Gastrocnemius medialis (tissue), 4 donors: Measurements from ENCODE around the gene TLX2.

Experiments
- POLR2A ChIP-seq, 2 donors: fragments of 450-650 bp; IDR thresholded peaks; one replicate each; pipeline ENCODE4 v1.6.1; 2017; ENCODE audit warnings: antibody characterized with exemption in 2 of 2, mild to moderate bottlenecking in 2 of 2, moderate library complexity in 2 of 2
- TF ChIP-seq, protein P1 (sequence below), 5 experiments: fragments of 450-650 bp in 3 of 5; fragments of 200-600 bp in 2 of 5; sonication (generic) in 2 of 5; IDR thresholded peaks in 4 of 5; conservative IDR thresholded peaks in 1 of 5; 1 replicate in 4 of 5; 2 replicates in 1 of 5; pipeline ENCODE4 v1.5.1; 2016 to 2019; ENCODE audit warnings: antibody characterized with exemption in 5 of 5, mild to moderate bottlenecking in 3 of 5, moderate library complexity in 3 of 5

DNA sequence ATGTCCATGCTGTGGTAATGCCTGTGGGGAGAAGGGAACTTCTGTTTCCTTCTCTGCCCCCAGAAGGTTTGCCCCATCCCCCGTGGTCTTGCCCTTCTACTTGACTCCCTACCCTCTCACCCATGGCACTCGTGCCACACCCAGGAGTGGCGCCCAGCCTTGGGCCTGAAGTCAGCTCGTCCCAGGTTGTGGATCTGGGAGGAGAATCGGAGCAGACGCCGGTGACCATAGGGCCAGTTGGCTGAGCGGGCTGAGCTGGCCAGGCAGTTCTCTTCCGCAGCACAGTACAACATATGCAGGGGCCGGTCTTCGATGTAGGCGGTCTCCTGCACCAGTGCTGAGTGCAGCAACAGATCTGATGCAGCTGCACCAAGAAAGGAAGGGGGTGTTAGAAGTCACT lies 20.2 kb downstream of the TLX2 start:
- TF ChIP-seq, protein P1, sequence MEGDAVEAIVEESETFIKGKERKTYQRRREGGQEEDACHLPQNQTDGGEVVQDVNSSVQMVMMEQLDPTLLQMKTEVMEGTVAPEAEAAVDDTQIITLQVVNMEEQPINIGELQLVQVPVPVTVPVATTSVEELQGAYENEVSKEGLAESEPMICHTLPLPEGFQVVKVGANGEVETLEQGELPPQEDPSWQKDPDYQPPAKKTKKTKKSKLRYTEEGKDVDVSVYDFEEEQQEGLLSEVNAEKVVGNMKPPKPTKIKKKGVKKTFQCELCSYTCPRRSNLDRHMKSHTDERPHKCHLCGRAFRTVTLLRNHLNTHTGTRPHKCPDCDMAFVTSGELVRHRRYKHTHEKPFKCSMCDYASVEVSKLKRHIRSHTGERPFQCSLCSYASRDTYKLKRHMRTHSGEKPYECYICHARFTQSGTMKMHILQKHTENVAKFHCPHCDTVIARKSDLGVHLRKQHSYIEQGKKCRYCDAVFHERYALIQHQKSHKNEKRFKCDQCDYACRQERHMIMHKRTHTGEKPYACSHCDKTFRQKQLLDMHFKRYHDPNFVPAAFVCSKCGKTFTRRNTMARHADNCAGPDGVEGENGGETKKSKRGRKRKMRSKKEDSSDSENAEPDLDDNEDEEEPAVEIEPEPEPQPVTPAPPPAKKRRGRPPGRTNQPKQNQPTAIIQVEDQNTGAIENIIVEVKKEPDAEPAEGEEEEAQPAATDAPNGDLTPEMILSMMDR (IDR thresholded peaks at IDR 0.05 in 4 of 5, conservative IDR thresholded peaks at IDR 0.05 in 1 of 5), result no peak
- no peak for TF ChIP-seq POLR2A (IDR thresholded peaks at IDR 0.05)
